ENCODE results near the gene NLRP4.

NLRP4 gene

GRCh38 chr19:55836340-55836739 lies at the start of gene NLRP4:
NLRP4 (plus strand) TSS chr19:55836540; CDS start chr19:55852081, 15,541 bp downstream.
- in situ Hi-C loops (cut with MboI; ENCODE audit: low sequenced_read_pairs), result no loop called here

GRCh38 chr19:55795021-55795420 lies 41.3 kb upstream of the NLRP4 start:
- in situ Hi-C loops (cut with MboI; ENCODE audit: low sequenced_read_pairs), result no loop called here

GRCh38 chr19:55801416-55801815 lies 34.9 kb upstream of the NLRP4 start:
- in situ Hi-C loops (cut with MboI; ENCODE audit: low sequenced_read_pairs), result no loop called here

- in situ Hi-C loops (cut with MboI; ENCODE audit: low sequenced_read_pairs), result no loop called here
Measured at GRCh38 chr19:55802281-55802680, 34.1 kb upstream of the NLRP4 start.

GRCh38 chr19:55809381-55810058 lies 26.8 kb upstream of the NLRP4 start:
- in situ Hi-C loops (cut with MboI; ENCODE audit: low sequenced_read_pairs), result no loop called here

GRCh38 chr19:55811340-55811739 lies 25.0 kb upstream of the NLRP4 start:
- in situ Hi-C loops (cut with MboI; ENCODE audit: low sequenced_read_pairs), result no loop called here

- in situ Hi-C loops (cut with MboI; ENCODE audit: low sequenced_read_pairs), result no loop called here
Measured at GRCh38 chr19:55812449-55812848, 23.9 kb upstream of the NLRP4 start.

- in situ Hi-C loops (cut with MboI; ENCODE audit: low sequenced_read_pairs), result no loop called here
Measured at GRCh38 chr19:55813906-55814305, 22.4 kb upstream of the NLRP4 start.

GRCh38 chr19:55820037-55820436 lies 16.3 kb upstream of the NLRP4 start:
- in situ Hi-C loops (cut with MboI; ENCODE audit: low sequenced_read_pairs), result no loop called here

- in situ Hi-C loops (cut with MboI; ENCODE audit: low sequenced_read_pairs), result no loop called here
Measured at GRCh38 chr19:55830656-55831055, 5.7 kb upstream of the NLRP4 start.

- in situ Hi-C loops (cut with MboI; ENCODE audit: low sequenced_read_pairs), result no loop called here
Measured at GRCh38 chr19:55831846-55832245, 4.5 kb upstream of the NLRP4 start, which contains the start of gene NLRP11. NLRP11 (minus strand) TSS chr19:55831999; CDS start chr19:55818174, 13,825 bp downstream.

GRCh38 chr19:55832676-55833075 lies 3.7 kb upstream of the NLRP4 start:
- in situ Hi-C loops (cut with MboI; ENCODE audit: low sequenced_read_pairs), result no loop called here

GRCh38 chr19:55838251-55838650 lies 1.9 kb downstream of the NLRP4 start:
- in situ Hi-C loops (cut with MboI; ENCODE audit: low sequenced_read_pairs), result no loop called here

- in situ Hi-C loops (cut with MboI; ENCODE audit: low sequenced_read_pairs), result no loop called here
Measured at GRCh38 chr19:55838906-55839305, 2.6 kb downstream of the NLRP4 start.

GRCh38 chr19:55855160-55855559 lies 18.8 kb downstream of the NLRP4 start:
- in situ Hi-C loops (cut with MboI; ENCODE audit: low sequenced_read_pairs), result no loop called here

GRCh38 chr19:55857149-55857548 lies 20.8 kb downstream of the NLRP4 start:
- in situ Hi-C loops (cut with MboI; ENCODE audit: low sequenced_read_pairs), result no loop called here

GRCh38 chr19:55857974-55858373 lies 21.6 kb downstream of the NLRP4 start:
- in situ Hi-C loops (cut with MboI; ENCODE audit: low sequenced_read_pairs), result no loop called here

- in situ Hi-C loops (cut with MboI; ENCODE audit: low sequenced_read_pairs), result no loop called here
Measured at GRCh38 chr19:55858401-55858800, 22.1 kb downstream of the NLRP4 start.

GRCh38 chr19:55858969-55859368 lies 22.6 kb downstream of the NLRP4 start:
- in situ Hi-C loops (cut with MboI; ENCODE audit: low sequenced_read_pairs), result no loop called here

GRCh38 chr19:55866521-55866920 lies 30.2 kb downstream of the NLRP4 start:
- in situ Hi-C loops (cut with MboI; ENCODE audit: low sequenced_read_pairs), result no loop called here

- in situ Hi-C loops (cut with MboI; ENCODE audit: low sequenced_read_pairs), result no loop called here
Measured at GRCh38 chr19:55867101-55867500, 30.8 kb downstream of the NLRP4 start.

- in situ Hi-C loops (cut with MboI; ENCODE audit: low sequenced_read_pairs), result no loop called here
Measured at GRCh38 chr19:55870736-55871135, 34.4 kb downstream of the NLRP4 start.

GRCh38 chr19:55877211-55877610 lies 40.9 kb downstream of the NLRP4 start:
- in situ Hi-C loops (cut with MboI; ENCODE audit: low sequenced_read_pairs), result no loop called here

Data from HL-60/S4 treated with retinoic acid at 250 ng/mL for 4 days and 3 days (cell line).